Ishikawa (cell line): ENCODE data around the gene FAM181A.
A peak's percentile ranks its signal among the peaks of the same experiment; 100 is the strongest.

ENCODE experiments used
- CEBPB ChIP-seq: IDR thresholded peaks from 2 replicates; pipeline ENCODE4 v1.6.1; 2012
- CREB1 ChIP-seq: IDR thresholded peaks from 2 replicates; pipeline ENCODE4 v1.6.1; 2012; ENCODE audit warnings: low read depth
- EGR1 ChIP-seq: IDR thresholded peaks from 2 replicates; pipeline ENCODE4 v1.6.1; 2012
- EP300 ChIP-seq: IDR thresholded peaks from 2 replicates; pipeline ENCODE4 v1.6.1; 2012; ENCODE audit warnings: borderline replicate concordance
- FOXM1 ChIP-seq: IDR thresholded peaks from 2 replicates; pipeline ENCODE4 v1.6.1; 2012; ENCODE audit warnings: low read depth, borderline replicate concordance
- NFIC ChIP-seq: IDR thresholded peaks from 2 replicates; pipeline ENCODE4 v1.6.1; 2012
- RAD21 ChIP-seq: IDR thresholded peaks from 2 replicates; pipeline ENCODE4 v1.6.1; 2012; ENCODE audit warnings: low read depth
- TAF1 ChIP-seq: IDR thresholded peaks from 2 replicates; pipeline ENCODE4 v1.6.1; 2012; ENCODE audit warnings: low read depth, mild to moderate bottlenecking
- TCF12 ChIP-seq: IDR thresholded peaks from 2 replicates; pipeline ENCODE4 v1.6.1; 2012; ENCODE audit warnings: low read depth
- TEAD4 ChIP-seq: IDR thresholded peaks from 2 replicates; pipeline ENCODE4 v1.6.1; 2012
- YY1 ChIP-seq: IDR thresholded peaks from 2 replicates; pipeline ENCODE4 v1.6.1; 2012; ENCODE audit warnings: low read depth
- ZBTB7A ChIP-seq: IDR thresholded peaks from 2 replicates; pipeline ENCODE4 v1.6.1; 2012; ENCODE audit warnings: low read depth
- TF ChIP-seq, protein P1 (sequence below): IDR thresholded peaks from 2 replicates; pipeline ENCODE4 v1.6.1; 2012
- TF ChIP-seq, protein P2 (sequence below): IDR thresholded peaks from 2 replicates; pipeline ENCODE4 v1.6.1; 2012
- TF ChIP-seq, protein P3 (sequence below): IDR thresholded peaks from 2 replicates; pipeline ENCODE4 v1.6.1; 2012; ENCODE audit warnings: low read depth, mild to moderate bottlenecking

FAM181A gene

GRCh38 chr14:93964820-93965286 lies 37.7 kb downstream of the FAM181A start:
- no peak for TF ChIP-seq TCF12
- TF ChIP-seq FOXM1, result no peak
- TF ChIP-seq YY1, result no peak
- TF ChIP-seq NFIC, result no peak
- TF ChIP-seq ZBTB7A, result no peak
- TF ChIP-seq, protein P1, sequence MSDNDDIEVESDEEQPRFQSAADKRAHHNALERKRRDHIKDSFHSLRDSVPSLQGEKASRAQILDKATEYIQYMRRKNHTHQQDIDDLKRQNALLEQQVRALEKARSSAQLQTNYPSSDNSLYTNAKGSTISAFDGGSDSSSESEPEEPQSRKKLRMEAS, result no peak
- TF ChIP-seq, protein P2, sequence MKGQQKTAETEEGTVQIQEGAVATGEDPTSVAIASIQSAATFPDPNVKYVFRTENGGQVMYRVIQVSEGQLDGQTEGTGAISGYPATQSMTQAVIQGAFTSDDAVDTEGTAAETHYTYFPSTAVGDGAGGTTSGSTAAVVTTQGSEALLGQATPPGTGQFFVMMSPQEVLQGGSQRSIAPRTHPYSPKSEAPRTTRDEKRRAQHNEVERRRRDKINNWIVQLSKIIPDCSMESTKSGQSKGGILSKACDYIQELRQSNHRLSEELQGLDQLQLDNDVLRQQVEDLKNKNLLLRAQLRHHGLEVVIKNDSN, result no peak
- TF ChIP-seq EGR1, result no peak
- no peak for TF ChIP-seq EP300
- TF ChIP-seq CEBPB, result no peak
- TF ChIP-seq TEAD4, result no peak
- TF ChIP-seq, protein P3, sequence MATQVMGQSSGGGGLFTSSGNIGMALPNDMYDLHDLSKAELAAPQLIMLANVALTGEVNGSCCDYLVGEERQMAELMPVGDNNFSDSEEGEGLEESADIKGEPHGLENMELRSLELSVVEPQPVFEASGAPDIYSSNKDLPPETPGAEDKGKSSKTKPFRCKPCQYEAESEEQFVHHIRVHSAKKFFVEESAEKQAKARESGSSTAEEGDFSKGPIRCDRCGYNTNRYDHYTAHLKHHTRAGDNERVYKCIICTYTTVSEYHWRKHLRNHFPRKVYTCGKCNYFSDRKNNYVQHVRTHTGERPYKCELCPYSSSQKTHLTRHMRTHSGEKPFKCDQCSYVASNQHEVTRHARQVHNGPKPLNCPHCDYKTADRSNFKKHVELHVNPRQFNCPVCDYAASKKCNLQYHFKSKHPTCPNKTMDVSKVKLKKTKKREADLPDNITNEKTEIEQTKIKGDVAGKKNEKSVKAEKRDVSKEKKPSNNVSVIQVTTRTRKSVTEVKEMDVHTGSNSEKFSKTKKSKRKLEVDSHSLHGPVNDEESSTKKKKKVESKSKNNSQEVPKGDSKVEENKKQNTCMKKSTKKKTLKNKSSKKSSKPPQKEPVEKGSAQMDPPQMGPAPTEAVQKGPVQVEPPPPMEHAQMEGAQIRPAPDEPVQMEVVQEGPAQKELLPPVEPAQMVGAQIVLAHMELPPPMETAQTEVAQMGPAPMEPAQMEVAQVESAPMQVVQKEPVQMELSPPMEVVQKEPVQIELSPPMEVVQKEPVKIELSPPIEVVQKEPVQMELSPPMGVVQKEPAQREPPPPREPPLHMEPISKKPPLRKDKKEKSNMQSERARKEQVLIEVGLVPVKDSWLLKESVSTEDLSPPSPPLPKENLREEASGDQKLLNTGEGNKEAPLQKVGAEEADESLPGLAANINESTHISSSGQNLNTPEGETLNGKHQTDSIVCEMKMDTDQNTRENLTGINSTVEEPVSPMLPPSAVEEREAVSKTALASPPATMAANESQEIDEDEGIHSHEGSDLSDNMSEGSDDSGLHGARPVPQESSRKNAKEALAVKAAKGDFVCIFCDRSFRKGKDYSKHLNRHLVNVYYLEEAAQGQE, result no peak
- TF ChIP-seq RAD21, result no peak
- no peak for TF ChIP-seq CREB1

DNA sequence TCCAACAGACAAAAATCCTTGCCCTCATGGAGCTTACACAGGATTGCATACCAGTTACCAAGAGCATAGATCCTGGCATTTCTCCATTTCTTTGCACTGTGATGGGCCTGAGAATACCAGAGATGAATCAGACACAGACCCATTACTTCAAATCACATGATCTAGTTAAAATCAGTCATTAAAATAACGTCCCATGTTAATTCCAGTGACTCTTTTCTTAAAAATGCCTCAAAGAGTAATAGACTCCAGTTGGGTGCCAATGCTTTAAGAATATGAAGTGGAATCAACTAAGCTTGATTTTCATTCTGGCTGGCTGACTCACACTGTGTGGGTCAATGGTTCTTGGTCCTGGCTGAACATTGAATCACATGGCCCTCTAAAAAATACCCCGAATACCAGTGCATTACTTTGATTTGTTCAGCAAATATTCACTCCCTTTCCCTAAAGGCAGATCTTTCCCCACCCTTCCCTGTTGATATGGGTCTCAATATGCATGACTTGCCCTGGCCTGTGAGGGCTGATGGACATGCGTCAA lies 38.2 kb downstream of the FAM181A start:
- TF ChIP-seq TEAD4, result peak; percentile 43
- 0 out of 2 replicates have a peak, but pooled peaks have one; percentile 26 for TF ChIP-seq TCF12
- no peak; the same call in 1 of the 2 replicates for TF ChIP-seq NFIC
- peak; percentile 65 for TF ChIP-seq EP300
- TF ChIP-seq, protein P2, result 0 out of 2 replicates have a peak, but pooled peaks have one; percentile 10
- TF ChIP-seq FOXM1, result no peak
- TF ChIP-seq, protein P3, result no peak

- no peak for TF ChIP-seq CEBPB
- TF ChIP-seq, protein P2, result no peak
- TF ChIP-seq, protein P3, result no peak
- no peak for TF ChIP-seq EGR1
- TF ChIP-seq, protein P1, result no peak
- no peak for TF ChIP-seq NFIC
- TF ChIP-seq FOXM1, result no peak
Measured at GRCh38 chr14:93965946-93966474, 38.9 kb downstream of the FAM181A start.

- TF ChIP-seq TCF12 (no peak), EP300 (no peak), TAF1 (no peak), YY1 (no peak), CEBPB (no peak), FOXM1 (no peak), EGR1 (no peak), RAD21 (no peak), TEAD4 (no peak), ZBTB7A (no peak), CREB1 (no peak), NFIC (no peak)
- TF ChIP-seq, protein P2, result no peak
- TF ChIP-seq, protein P1, result no peak
- TF ChIP-seq, protein P3, result no peak
Measured at GRCh38 chr14:93967637-93968250, 40.6 kb downstream of the FAM181A start.
